ENCODE measurements around the gene EGR2.

Gene EGR2

DNA sequence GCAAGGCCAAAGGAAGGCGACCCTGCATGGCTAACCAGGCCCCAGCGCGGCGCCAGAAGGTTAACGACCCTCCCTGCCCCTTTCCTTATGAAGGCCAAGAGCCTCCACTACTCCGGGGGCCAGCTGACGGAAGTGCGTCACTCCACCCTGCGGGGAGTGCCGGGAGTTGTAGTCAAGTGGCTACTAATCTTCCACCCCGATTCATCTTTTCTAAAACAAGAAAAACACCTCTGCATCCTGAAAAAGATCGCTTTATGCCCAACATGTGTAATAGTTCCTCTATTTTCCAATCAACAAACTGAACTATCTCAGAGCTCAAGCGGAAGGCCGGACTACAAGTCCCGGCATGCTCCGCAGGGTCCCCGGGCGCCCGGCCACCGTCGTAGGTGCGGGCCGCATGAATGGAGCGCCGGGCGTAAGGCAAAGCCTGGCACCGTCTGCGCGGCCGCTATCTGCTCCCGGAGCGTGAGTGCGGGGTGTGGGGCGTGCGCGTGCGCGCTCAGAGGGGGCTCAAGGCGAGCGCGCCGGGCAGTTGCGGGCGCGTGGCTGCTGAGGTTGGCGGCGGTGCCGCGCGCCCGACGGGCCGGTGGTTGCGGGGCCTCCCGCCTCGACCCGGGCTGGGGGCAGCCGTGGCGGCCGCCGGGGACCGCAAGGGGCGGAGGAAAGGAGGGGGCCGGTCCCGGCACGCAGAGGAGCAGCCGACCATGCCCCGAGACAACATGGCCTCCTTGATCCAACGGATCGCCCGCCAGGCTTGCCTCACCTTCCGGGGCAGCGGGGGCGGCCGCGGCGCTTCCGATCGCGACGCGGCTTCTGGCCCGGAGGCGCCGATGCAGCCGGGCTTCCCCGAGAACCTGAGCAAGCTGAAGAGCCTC is 11.6 kb downstream of the EGR2 start, which contains the start of gene ADO:
Gene ADO (plus strand): TSS at position 365 of the 875 bp plus-strand sequence. CDS start 340 bp downstream, at position 705.
- TF ChIP-seq, protein P1, sequence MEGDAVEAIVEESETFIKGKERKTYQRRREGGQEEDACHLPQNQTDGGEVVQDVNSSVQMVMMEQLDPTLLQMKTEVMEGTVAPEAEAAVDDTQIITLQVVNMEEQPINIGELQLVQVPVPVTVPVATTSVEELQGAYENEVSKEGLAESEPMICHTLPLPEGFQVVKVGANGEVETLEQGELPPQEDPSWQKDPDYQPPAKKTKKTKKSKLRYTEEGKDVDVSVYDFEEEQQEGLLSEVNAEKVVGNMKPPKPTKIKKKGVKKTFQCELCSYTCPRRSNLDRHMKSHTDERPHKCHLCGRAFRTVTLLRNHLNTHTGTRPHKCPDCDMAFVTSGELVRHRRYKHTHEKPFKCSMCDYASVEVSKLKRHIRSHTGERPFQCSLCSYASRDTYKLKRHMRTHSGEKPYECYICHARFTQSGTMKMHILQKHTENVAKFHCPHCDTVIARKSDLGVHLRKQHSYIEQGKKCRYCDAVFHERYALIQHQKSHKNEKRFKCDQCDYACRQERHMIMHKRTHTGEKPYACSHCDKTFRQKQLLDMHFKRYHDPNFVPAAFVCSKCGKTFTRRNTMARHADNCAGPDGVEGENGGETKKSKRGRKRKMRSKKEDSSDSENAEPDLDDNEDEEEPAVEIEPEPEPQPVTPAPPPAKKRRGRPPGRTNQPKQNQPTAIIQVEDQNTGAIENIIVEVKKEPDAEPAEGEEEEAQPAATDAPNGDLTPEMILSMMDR (conservative IDR thresholded peaks at IDR 0.05): no peak
- H3K27ac ChIP-seq: peak within 1 kb of the TSS; percentile 93

DNA sequence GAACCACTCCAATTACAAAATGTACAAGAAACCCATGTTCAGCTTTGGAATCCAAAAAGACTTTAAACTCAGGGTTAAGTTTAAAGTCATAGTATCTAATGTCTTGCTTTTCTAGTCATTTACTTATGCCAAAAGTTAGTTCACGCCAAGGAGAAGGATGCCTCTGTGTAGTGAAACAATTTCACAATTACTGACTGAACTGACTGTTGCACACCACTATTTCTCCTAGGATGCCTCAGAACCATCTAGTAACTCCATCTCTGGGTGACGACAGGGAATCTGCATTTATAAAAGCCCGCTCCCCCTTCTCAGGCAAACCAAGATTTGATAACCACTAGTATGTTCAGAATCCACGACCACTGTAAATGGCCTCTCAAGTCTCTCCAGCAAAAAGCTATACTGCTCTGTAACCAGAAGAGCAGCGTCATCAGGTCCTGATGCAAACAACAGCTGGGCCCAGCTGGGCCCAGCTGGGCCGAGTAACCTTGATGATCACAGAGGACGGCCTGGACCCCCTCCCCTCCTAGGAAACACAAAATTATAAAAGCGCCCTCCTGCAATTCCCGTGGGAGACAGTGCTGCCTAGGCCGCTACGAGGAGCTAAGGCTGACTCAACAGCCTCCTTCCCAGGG is 12.3 kb downstream of the EGR2 start:
- peak overlapping the region; percentile 93 for H3K27ac ChIP-seq
- TF ChIP-seq, protein P1 (conservative IDR thresholded peaks at IDR 0.05): no peak

DNA sequence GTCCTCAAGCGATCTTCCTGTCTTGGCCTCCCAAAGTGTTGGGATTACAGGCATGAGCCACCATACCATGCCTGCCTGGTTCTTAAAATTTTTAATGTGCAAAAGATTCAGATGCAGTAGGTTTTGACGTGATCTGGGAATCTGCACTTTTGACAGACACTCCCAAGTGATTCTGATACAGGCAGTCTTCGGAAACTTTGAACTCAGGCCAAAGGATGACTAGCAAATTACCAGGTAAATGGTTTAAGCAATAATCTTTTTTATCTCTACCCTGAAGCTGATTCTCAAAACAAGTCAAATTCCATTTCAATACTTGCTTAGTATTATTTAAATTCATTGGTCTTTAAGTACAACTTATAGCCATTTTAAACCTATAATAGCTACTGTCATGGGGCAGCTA is 14.3 kb downstream of the EGR2 start:
- no peak overlapping the region for H3K27ac ChIP-seq
- TF ChIP-seq, protein P1 (conservative IDR thresholded peaks at IDR 0.05): no peak

DNA sequence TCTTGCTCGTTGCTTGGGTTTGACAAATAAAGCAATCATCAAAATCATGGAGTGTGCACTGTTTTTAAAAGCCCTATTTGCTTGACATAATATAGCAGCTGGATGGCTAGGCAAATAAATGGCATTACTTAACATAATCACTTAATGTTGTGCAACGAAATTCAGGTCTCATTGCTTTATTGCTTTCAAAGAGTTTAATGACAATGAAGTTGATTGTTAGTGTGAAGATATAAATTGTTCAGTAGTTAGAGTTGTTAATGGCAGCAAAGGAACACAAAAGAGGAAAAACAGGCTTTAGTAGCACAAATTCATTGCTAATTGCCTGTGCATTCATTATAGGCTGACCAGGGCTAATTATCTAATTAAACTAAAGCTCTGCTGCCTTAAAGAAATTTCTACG is 19.3 kb downstream of the EGR2 start:
- TF ChIP-seq, protein P1 (conservative IDR thresholded peaks at IDR 0.05): no peak
- H3K27ac ChIP-seq: no peak overlapping the region

DNA sequence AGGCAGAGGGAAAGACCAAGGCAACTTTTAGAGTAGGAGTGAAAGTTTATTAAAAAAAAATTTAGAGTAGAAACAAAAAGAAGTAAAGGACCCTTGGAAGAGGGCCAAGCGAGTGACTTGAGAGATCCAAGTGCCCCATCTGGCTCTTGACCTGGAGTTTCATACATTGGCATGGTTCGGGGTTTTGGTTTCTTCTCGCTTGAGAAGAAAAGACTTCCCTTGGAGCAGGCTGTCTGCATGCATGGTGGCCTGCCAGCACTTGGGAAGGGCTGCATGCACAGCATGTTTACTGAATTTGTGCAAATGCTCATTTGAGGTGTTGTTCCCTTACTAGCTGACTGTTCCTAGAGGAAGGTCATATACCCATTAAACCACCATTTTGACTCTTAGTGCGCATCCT is 20.4 kb downstream of the EGR2 start:
- H3K27ac ChIP-seq: no peak overlapping the region
- TF ChIP-seq, protein P1 (conservative IDR thresholded peaks at IDR 0.05): no peak

DNA sequence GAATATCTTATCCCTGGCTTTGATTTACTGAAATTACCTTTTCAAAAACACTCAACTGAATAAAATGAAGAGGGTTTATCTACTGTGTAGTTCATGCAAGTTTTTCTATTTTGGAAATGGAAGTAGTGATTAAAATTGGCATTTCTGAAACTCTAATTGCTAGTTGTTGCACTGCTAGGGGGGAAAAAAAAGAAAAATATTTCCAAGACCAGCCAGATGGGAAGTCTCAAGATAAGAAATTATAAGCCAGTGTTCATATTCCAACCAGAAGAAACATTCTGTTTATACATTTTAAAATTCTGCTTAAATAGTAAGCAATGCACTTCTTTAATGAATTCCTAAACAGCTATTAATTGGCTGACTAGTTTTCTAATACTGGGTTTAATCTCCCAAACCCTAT is 21.1 kb downstream of the EGR2 start:
- TF ChIP-seq, protein P1 (conservative IDR thresholded peaks at IDR 0.05): no peak
- H3K27ac ChIP-seq: no peak overlapping the region

DNA sequence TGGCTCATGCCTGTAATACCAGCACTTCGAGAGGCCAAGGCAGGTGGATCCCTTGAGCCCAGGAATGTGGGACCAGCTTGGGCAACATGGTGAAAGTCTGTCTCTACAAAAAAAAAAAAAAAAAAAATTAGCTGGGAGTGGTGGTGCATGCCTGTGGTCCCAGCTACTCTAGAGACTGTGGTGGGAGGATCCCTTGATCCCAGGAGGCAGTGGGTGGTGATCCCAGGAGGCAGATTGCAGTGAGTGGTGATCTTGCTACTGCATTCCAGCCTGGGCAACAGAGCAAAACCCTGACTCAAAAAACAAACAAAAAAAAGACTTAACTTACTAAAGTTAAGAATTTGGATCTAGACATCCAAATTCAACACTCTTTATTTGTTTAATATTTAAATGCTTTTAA is 21.9 kb downstream of the EGR2 start:
- TF ChIP-seq, protein P1 (conservative IDR thresholded peaks at IDR 0.05): no peak
- H3K27ac ChIP-seq: no peak overlapping the region
